A673 (cell line): ENCODE data around the gene SF3B3. TPM values are rescaled to one million over a fixed set of nuclear protein-coding genes. Genes with fewer than 3 reads are reported as not detected.

Source experiments
- BruUV-seq: library from RNA; stranded (reverse); fragments of 400-500 nt; replicated peaks from 2 replicates; lab custom pipeline; 2021; lab: Mats Ljungman, UMichigan
- CTCF ChIA-PET: fragments of 300-600 bp; sonication (Branson Sonifier 250); formaldehyde crosslinking; loops from one replicate; lab custom pipeline; 2022; ENCODE audit warnings: antibody characterized with exemption; lab: Charles Lee
- POLR2A ChIA-PET: fragments of 300-600 bp; sonication (Branson Sonifier 250); formaldehyde crosslinking; loops from one replicate; lab custom pipeline; 2022; ENCODE audit warnings: antibody characterized with exemption; ENCODE audit not compliant: low non-redundant PET; lab: Charles Lee
- DNase-seq: peaks from one replicate; pipeline ENCODE4 v3.0.0-alpha.2; 2015; ENCODE audit warnings: low spot score
- H3K27ac ChIP-seq: fragments of 200-600 bp; sonication (generic); 2 replicates; pipeline ENCODE4 v1.5.1; 2016; ENCODE audit warnings: mixed run types, low read depth, mild to moderate bottlenecking, mixed read lengths, antibody characterized with exemption, low read length; ENCODE audit not compliant: poor library complexity, severe bottlenecking
- H3K27me3 ChIP-seq: fragments of 200-600 bp; sonication (generic); replicated peaks from 2 replicates; pipeline ENCODE4 v1.6.1; 2017; ENCODE audit warnings: mixed run types, low read depth, mild to moderate bottlenecking, mixed read lengths, antibody characterized with exemption, low read length; ENCODE audit not compliant: insufficient read depth, poor library complexity
- H3K36me3 ChIP-seq: fragments of 200-600 bp; sonication (generic); 2 replicates; pipeline ENCODE4 v1.6.1; 2016; ENCODE audit warnings: mixed run types, mild to moderate bottlenecking, mixed read lengths, antibody characterized with exemption, low read length; ENCODE audit not compliant: insufficient read depth, poor library complexity, severe bottlenecking
- H3K4me1 ChIP-seq: fragments of 200-600 bp; sonication (generic); 2 replicates; pipeline ENCODE4 v1.6.1; 2017; ENCODE audit warnings: mixed run types, mild to moderate bottlenecking, mixed read lengths, antibody characterized with exemption, low read length; ENCODE audit not compliant: insufficient read depth, poor library complexity, severe bottlenecking
- H3K4me3 ChIP-seq: fragments of 200-600 bp; sonication (generic); 2 replicates; pipeline ENCODE4 v1.5.1; 2016; ENCODE audit warnings: low read depth, mixed run types, mild to moderate bottlenecking, mixed read lengths, low read length; ENCODE audit not compliant: poor library complexity, severe bottlenecking
- H3K9me3 ChIP-seq: fragments of 200-600 bp; sonication (generic); 2 replicates; pipeline ENCODE4 v1.6.1; 2016; ENCODE audit warnings: mixed run types, low read depth, mild to moderate bottlenecking, mixed read lengths, antibody characterized with exemption, low read length; ENCODE audit not compliant: poor library complexity, severe bottlenecking
- CTCF ChIP-seq: fragments of 300-800, 200-600 bp; sonication (generic); conservative IDR thresholded peaks from 2 replicates; pipeline ENCODE4 v1.5.1; 2017; ENCODE audit warnings: low read depth, mild to moderate bottlenecking, antibody characterized with exemption, low read length, moderate library complexity, mixed read lengths
- EZH2 ChIP-seq: fragments of 200-600 bp; sonication (generic); IDR thresholded peaks from 2 replicates; pipeline ENCODE4 v1.6.1; 2017; ENCODE audit warnings: borderline replicate concordance, low read depth, mild to moderate bottlenecking, mixed read lengths, antibody characterized with exemption, low read length; ENCODE audit not compliant: poor library complexity, severe bottlenecking
- intact Hi-C: fragments of 100-400 bp; cut with micrococcal nuclease; formaldehyde crosslinking; loops from one replicate; pipeline ENCODE4 v1.10.0; 2022; ENCODE audit not compliant: unreplicated experiment
- total RNA-seq: library from RNA; stranded (reverse); gene quantifications from 2 replicates; pipeline ENCODE4 v1.2.3, GENCODE V29; 2021

SF3B3 gene
- total RNA-seq, 1 experiment from 2014 or later: 571 TPM

- Histone ChIP-seq H3K27ac (no peak overlapping the region), H3K9me3 (no peaks in the 10 kb centered on the region), H3K4me3 (no peak overlapping the region), H3K36me3 (no peaks in the 10 kb centered on the region), H3K4me1 (no peaks in the 10 kb centered on the region), H3K27me3 (no peaks in the 10 kb centered on the region)
- ChIA-PET POLR2A (interaction anchor here (0.6 kb wide), 1 partner anchor 78 kb away, joined by 9 read pairs; no protein-coding TSS in a partner anchor), CTCF (no interaction called here)
- TF ChIP-seq EZH2: no peak
- TF ChIP-seq CTCF: no peak
- intact Hi-C loops: no loop called here
- no TSS peak for BruUV-seq
- DNase-seq: no peak
These were observed 84.9 kb downstream of the SF3B3 start for GRCh38 chr16:70608521-70608920.

- no peak for DNase-seq
- intact Hi-C loops: no loop called here
- Histone ChIP-seq H3K27ac (no peak overlapping the region), H3K36me3 (no peaks in the 10 kb centered on the region), H3K4me3 (no peak overlapping the region), H3K9me3 (no peaks in the 10 kb centered on the region), H3K27me3 (no peaks in the 10 kb centered on the region), H3K4me1 (no peaks in the 10 kb centered on the region)
- ChIA-PET POLR2A (no interaction called here), CTCF (no interaction called here)
- no peak for TF ChIP-seq EZH2
- TF ChIP-seq CTCF: no peak
- BruUV-seq: no TSS peak
These were observed 86.9 kb downstream of the SF3B3 start for GRCh38 chr16:70610273-70611223.

GRCh38 chr16:70611224-70611598 is 87.6 kb downstream of the SF3B3 start:
- DNase-seq: no peak
- POLR2A ChIA-PET: no interaction called here

More at GRCh38 chr16:70611224-70611598, 87.6 kb downstream of the SF3B3 start:
- Histone ChIP-seq H3K4me1 (no peaks in the 10 kb centered on the region), H3K27me3 (no peaks in the 10 kb centered on the region), H3K9me3 (no peaks in the 10 kb centered on the region), H3K4me3 (no peak overlapping the region), H3K36me3 (no peaks in the 10 kb centered on the region), H3K27ac (no peak overlapping the region)
- no TSS peak for BruUV-seq
- CTCF ChIA-PET: no interaction called here
- TF ChIP-seq EZH2: no peak
- TF ChIP-seq CTCF: no peak
- intact Hi-C loops: no loop called here
